IMR-90 (cell line): ENCODE results near the gene ACADS.

Experiments used
- CTCF ChIP-seq: conservative IDR thresholded peaks from 2 replicates; pipeline ENCODE4 v1.5.1; 2012; ENCODE audit warnings: mild to moderate bottlenecking, low read depth, low read length, improper control_type of control experiment
- MXI1 ChIP-seq: IDR thresholded peaks from 2 replicates; pipeline ENCODE4 v1.6.1; 2012; ENCODE audit warnings: low read depth, mild to moderate bottlenecking, low read length, moderate library complexity, borderline replicate concordance

GRCh38 chr12:120726961-120727360, 1.3 kb downstream of the ACADS start:
- TF ChIP-seq CTCF = no peak
- no peak for TF ChIP-seq MXI1
